Endothelial cell of umbilical vein (primary cell): Measurements from ENCODE around the gene DMBT1. TPM values are rescaled to one million over a fixed set of nuclear protein-coding genes. Genes with fewer than 3 reads are reported as not detected.

Experiments used
- BruUV-seq: library from RNA; stranded (reverse); fragments of 400-500 nt; replicated peaks from 2 replicates; lab custom pipeline; 2021; lab: Mats Ljungman, UMichigan
- CTCF ChIA-PET: fragments of 300-600, 350-600 bp; sonication (Branson Sonifier 250); formaldehyde crosslinking; loops from one replicate; lab custom pipeline; 2021; ENCODE audit warnings: antibody characterized with exemption, inconsistent platforms; lab: Charles Lee
- POLR2A ChIA-PET: fragments of 300-600, 350-600 bp; sonication (Branson Sonifier 250); formaldehyde crosslinking; loops from one replicate; lab custom pipeline; 2021; ENCODE audit warnings: antibody characterized with exemption, inconsistent platforms; lab: Charles Lee
- DNase-seq: peaks from one replicate; pipeline ENCODE4 v3.0.0-alpha.2; 2011; ENCODE audit warnings: low read depth, low spot score
- FAIRE-seq: peaks from 2 replicates; lab custom pipeline; 2011; peaks lifted over from hg19 to GRCh38; lab: Jason Lieb, UNC
- H2AFZ ChIP-seq: 2 replicates; pipeline ENCODE4 v1.6.0; 2012; ENCODE audit warnings: low read depth, low read length, control low read depth, inconsistent platforms
- H3K27ac ChIP-seq: 2 replicates; pipeline ENCODE4 v1.5.1; 2011; ENCODE audit warnings: low read depth, mild to moderate bottlenecking, control low read depth, low read length, moderate library complexity; ENCODE audit not compliant: insufficient read depth
- H3K27me3 ChIP-seq, 2 experiments: 2 replicates each; pipeline versions ENCODE4 v1.6.0 to v1.6.1; 2011; ENCODE audit warnings: low read length in 2 of 2, mixed read lengths in 1 of 2; ENCODE audit not compliant: control insufficient read depth in 2 of 2, insufficient read depth in 2 of 2
- H3K36me3 ChIP-seq, 2 experiments: 2 replicates in 1 of 2; 3 replicates in 1 of 2; pipeline ENCODE4 v1.5.1; 2011; ENCODE audit warnings: low read length in 2 of 2, mild to moderate bottlenecking in 1 of 2, moderate library complexity in 1 of 2; ENCODE audit not compliant: control insufficient read depth in 2 of 2, insufficient read depth in 2 of 2; ENCODE audit errors: extremely low read depth in 1 of 2
- H3K4me1 ChIP-seq: 3 replicates; pipeline ENCODE4 v1.5.1; 2011; ENCODE audit warnings: mild to moderate bottlenecking, low read length; ENCODE audit not compliant: control insufficient read depth, insufficient read depth; ENCODE audit errors: extremely low read depth
- H3K4me2 ChIP-seq: 2 replicates; pipeline ENCODE4 v1.6.1; 2011; ENCODE audit warnings: low read length, control low read depth, mixed read lengths; ENCODE audit not compliant: insufficient read depth
- H3K4me3 ChIP-seq, 3 experiments: fragments of 200-600 bp in 1 of 3; sonication (generic), shearing (Covaris generic) in 1 of 3; replicated peaks in 1 of 3; 2 replicates each; pipeline ENCODE4 v1.5.1; 2011 to 2016; ENCODE audit warnings: control low read depth in 3 of 3, low read length in 3 of 3, mild to moderate bottlenecking in 2 of 3, inconsistent platforms in 1 of 3, low read depth in 1 of 3, moderate library complexity in 1 of 3; ENCODE audit not compliant: insufficient read depth in 1 of 3
- H3K79me2 ChIP-seq: 2 replicates; pipeline ENCODE4 v1.6.0; 2012; ENCODE audit warnings: low read length, inconsistent platforms; ENCODE audit not compliant: control insufficient read depth, insufficient read depth
- H3K9ac ChIP-seq: replicated peaks from 2 replicates; pipeline ENCODE3; 2011; ENCODE audit warnings: low read length, control low read depth; ENCODE audit not compliant: insufficient read depth; ENCODE audit errors: extremely low read depth
- H3K9me1 ChIP-seq: replicated peaks from 3 replicates; pipeline ENCODE4 v1.6.0; 2011; ENCODE audit warnings: mild to moderate bottlenecking, low read length; ENCODE audit not compliant: control insufficient read depth, insufficient read depth; ENCODE audit errors: extremely low read depth
- H3K9me3 ChIP-seq: replicated peaks from 2 replicates; pipeline ENCODE4 v1.5.1; 2012; ENCODE audit warnings: low read length, inconsistent platforms; ENCODE audit not compliant: control insufficient read depth, insufficient read depth
- H4K20me1 ChIP-seq: replicated peaks from 2 replicates; pipeline ENCODE3; 2011; ENCODE audit warnings: mild to moderate bottlenecking, low read length; ENCODE audit not compliant: control insufficient read depth, insufficient read depth; ENCODE audit errors: extremely low read depth
- EZH2 ChIP-seq: IDR thresholded peaks from 2 replicates; pipeline ENCODE4 v1.6.1; 2012; ENCODE audit warnings: borderline replicate concordance, low read depth, mild to moderate bottlenecking, moderate library complexity, low read length, inconsistent platforms; ENCODE audit not compliant: severe bottlenecking
- FOS ChIP-seq: IDR thresholded peaks from 2 replicates; pipeline ENCODE4 v1.6.1; 2011; ENCODE audit warnings: mild to moderate bottlenecking, low read length, moderate library complexity, borderline replicate concordance; ENCODE audit not compliant: insufficient read depth
- GATA2 ChIP-seq: IDR thresholded peaks from 2 replicates; pipeline ENCODE4 v1.7.0; 2011; ENCODE audit warnings: low read depth, mild to moderate bottlenecking, moderate library complexity, mixed read lengths, low read length; ENCODE audit not compliant: insufficient read length, insufficient read depth
- JUN ChIP-seq: IDR thresholded peaks from 2 replicates; pipeline ENCODE4 v1.6.1; 2011; ENCODE audit warnings: borderline replicate concordance, low read depth; ENCODE audit not compliant: insufficient read length, insufficient read depth
- MYC ChIP-seq: IDR thresholded peaks from one replicate; pipeline ENCODE4 v1.6.1; 2011; ENCODE audit warnings: mild to moderate bottlenecking, low read depth, low read length
- POLR2A ChIP-seq: IDR thresholded peaks from 2 replicates; pipeline ENCODE4 v1.6.1; 2012; ENCODE audit warnings: low read depth, mild to moderate bottlenecking, control low read depth, low read length
- POLR2AphosphoS5 ChIP-seq: IDR thresholded peaks from 2 replicates; pipeline ENCODE4 v1.6.1; 2012; ENCODE audit warnings: low read depth, mild to moderate bottlenecking, control low read depth, low read length, moderate library complexity; ENCODE audit not compliant: insufficient read depth
- dilution Hi-C: fragments of 300-500 bp; cut with MboI; formaldehyde crosslinking; loops from one replicate; pipeline ENCODE4 v1.15.0; 2019; ENCODE audit warnings: low sequenced_read_pairs; ENCODE audit not compliant: extremely low pct_ligation_motif_present
- intact Hi-C: fragments of 100-400 bp; cut with micrococcal nuclease; formaldehyde crosslinking; loops from one replicate; pipeline ENCODE4 v1.10.0; 2022
- polyA plus RNA-seq, 4 experiments: library from polyadenylated mRNA; depleted of rRNA in 3 of 4; stranded (reverse) in 3 of 4; unstranded in 1 of 4; fragments of >200 nt; gene quantifications; 2 replicates each; pipeline versions ENCODE4 v1.2.1 to v1.2.3, GENCODE V29; 2011 to 2012; ENCODE audit warnings: missing spikeins in 1 of 4
- total RNA-seq: library from RNA; stranded (reverse); gene quantifications from 2 replicates; pipeline ENCODE4 v1.2.3, GENCODE V29; 2021
- TF ChIP-seq, protein P1 (sequence below), 2 donors: IDR thresholded peaks; 1 replicate in 1 of 2; 2 replicates in 1 of 2; pipeline ENCODE4 v1.5.1; 2011; ENCODE audit warnings: low read length in 2 of 2, mild to moderate bottlenecking in 2 of 2, moderate library complexity in 2 of 2, control low read depth in 1 of 2, inconsistent platforms in 1 of 2, low read depth in 1 of 2; ENCODE audit not compliant: insufficient read depth in 1 of 2; ENCODE audit errors: extremely low read depth in 1 of 2
- TF ChIP-seq, protein P2 (sequence below): IDR thresholded peaks from 2 replicates; pipeline ENCODE4 v1.6.1; 2011; ENCODE audit not compliant: insufficient read depth, insufficient read length

DMBT1 gene
- total and polyA plus RNA-seq, 2 donors (not counting 3 experiments of a cell fraction or from before 2014, with no cell fraction given), result 0.01 TPM; not detected in 1

DNA sequence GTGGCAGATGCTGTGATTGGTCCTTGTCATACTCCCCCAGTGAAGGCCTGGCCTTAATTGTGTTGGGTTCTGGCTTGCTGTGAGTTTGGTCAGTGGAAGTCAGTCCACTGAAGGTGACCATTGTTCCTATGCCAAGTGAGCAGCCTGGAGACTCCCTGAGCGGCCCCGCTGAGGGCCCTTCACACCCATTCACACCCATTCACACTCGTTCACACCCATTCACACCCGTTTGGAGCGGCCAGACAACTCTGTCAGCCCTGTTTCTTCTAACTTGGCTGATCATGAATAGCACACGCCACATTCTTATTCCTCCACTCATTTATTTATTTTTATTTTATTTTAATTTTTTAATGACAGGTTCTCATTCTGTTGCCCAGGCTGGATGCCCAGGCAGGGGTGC lies 77.6 kb downstream of the DMBT1 start:
- Histone ChIP-seq H3K79me2 (no peaks in the 10 kb centered on the region), H3K4me2 (no peak overlapping the region), H3K27ac (no peak overlapping the region), H3K27me3 (no peaks in the 10 kb centered on the region), H3K9me3 (no peaks in the 10 kb centered on the region), H4K20me1 (no peaks in the 10 kb centered on the region), H3K36me3 (no peaks in the 10 kb centered on the region), H3K4me1 (no peaks in the 10 kb centered on the region), H2AFZ (no peak overlapping the region), H3K4me3 (no peak overlapping the region), H3K9me1 (no peaks in the 10 kb centered on the region), H3K9ac (no peak overlapping the region)
- POLR2A ChIA-PET, result no interaction called here
- BruUV-seq, result no TSS peak
- CTCF ChIA-PET, result interaction anchor here (1.2 to 1.7 kb wide), 2 partner anchors 9 to 11 kb away, joined by 3 to 9 read pairs; no protein-coding TSS in a partner anchor
- FAIRE-seq (no peak), DNase-seq (no peak)
- dilution Hi-C loops (no loop called here), intact Hi-C loops (no loop called here)
- TF ChIP-seq JUN, result no peak
- no peak for TF ChIP-seq EZH2
- TF ChIP-seq, protein P1, sequence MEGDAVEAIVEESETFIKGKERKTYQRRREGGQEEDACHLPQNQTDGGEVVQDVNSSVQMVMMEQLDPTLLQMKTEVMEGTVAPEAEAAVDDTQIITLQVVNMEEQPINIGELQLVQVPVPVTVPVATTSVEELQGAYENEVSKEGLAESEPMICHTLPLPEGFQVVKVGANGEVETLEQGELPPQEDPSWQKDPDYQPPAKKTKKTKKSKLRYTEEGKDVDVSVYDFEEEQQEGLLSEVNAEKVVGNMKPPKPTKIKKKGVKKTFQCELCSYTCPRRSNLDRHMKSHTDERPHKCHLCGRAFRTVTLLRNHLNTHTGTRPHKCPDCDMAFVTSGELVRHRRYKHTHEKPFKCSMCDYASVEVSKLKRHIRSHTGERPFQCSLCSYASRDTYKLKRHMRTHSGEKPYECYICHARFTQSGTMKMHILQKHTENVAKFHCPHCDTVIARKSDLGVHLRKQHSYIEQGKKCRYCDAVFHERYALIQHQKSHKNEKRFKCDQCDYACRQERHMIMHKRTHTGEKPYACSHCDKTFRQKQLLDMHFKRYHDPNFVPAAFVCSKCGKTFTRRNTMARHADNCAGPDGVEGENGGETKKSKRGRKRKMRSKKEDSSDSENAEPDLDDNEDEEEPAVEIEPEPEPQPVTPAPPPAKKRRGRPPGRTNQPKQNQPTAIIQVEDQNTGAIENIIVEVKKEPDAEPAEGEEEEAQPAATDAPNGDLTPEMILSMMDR (IDR thresholded peaks at IDR 0.05; ENCODE audit: extremely low read depth in 1 of 2, insufficient read depth in 1 of 2, low read depth in 1 of 2, low read length in 2 of 2), result no peak
- no peak for TF ChIP-seq FOS
- TF ChIP-seq, protein P2, sequence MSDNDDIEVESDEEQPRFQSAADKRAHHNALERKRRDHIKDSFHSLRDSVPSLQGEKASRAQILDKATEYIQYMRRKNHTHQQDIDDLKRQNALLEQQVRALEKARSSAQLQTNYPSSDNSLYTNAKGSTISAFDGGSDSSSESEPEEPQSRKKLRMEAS, result no peak
- no peak for TF ChIP-seq MYC
- TF ChIP-seq POLR2A, result no peak
- TF ChIP-seq GATA2, result no peak
- TF ChIP-seq POLR2AphosphoS5, result no peak
